ENCODE data around the gene DEFB108B. TPM values are rescaled to one million over a fixed set of nuclear protein-coding genes. Genes with fewer than 3 reads are reported as not detected.
"Not testable (repeated sequence)": the region's sequence is repeated elsewhere in the genome, so short reads cannot be mapped to it uniquely, and the experiment has no call there.

Gene DEFB108B
- total RNA-seq, 1 donor from 2014 or later, result not detected

DNA sequence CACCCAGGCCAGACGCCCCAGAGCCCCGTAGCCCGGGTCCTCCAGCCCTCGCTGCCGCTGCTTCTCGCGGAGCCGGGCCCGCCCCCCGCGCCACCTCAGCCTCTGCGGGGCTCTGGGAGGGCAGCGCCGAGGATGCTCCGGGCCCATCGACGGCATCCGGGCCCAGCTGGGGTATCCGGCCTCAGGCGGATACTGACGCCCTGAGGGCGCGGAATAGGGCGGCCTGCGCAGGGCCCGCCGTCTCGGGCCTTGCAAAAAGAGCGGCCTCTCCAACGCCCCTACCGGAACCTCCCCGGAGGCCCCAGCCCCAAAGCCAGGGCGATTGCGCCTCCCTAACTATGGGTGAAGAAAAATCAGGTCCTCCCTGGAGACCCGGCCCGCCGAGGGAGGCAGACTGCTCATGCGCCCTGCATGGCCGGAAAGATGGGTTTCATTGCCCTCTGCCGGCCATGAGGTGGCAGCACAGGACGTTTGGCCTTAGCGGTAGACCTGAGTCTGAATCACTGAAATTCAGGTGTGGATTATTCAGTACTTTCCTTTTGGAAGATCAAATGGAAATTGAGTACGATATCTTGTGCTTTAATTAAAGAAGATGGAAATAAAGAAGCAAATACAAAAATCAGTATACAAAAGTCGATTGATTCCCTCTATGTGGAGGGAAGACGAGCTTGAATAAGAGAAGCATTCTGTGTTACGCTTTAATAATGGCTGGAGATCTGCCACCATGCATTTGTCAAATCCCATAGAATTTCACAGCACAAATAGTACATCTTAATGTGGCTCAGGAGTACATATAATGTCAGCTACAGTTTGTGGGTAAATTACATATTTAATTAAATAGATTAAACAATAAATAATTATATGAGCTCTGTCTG is 19.3 kb upstream of the DEFB108B start:
- H3K9me3 ChIP-seq; H3K4me1 ChIP-seq; H3K27me3 ChIP-seq; intact Hi-C loops (cut with DNase I); H3K36me3 ChIP-seq: not testable (repeated sequence)
- peak in 1 of 2 donors; percentile 61 for DNase-seq (ENCODE audit: extremely low spot score in 2 of 2)
- H3K27ac ChIP-seq, result peak overlapping the region; percentile 61
- H3K4me3 ChIP-seq, result peak overlapping the region; percentile 38 to 60
- TF ChIP-seq, protein P1, sequence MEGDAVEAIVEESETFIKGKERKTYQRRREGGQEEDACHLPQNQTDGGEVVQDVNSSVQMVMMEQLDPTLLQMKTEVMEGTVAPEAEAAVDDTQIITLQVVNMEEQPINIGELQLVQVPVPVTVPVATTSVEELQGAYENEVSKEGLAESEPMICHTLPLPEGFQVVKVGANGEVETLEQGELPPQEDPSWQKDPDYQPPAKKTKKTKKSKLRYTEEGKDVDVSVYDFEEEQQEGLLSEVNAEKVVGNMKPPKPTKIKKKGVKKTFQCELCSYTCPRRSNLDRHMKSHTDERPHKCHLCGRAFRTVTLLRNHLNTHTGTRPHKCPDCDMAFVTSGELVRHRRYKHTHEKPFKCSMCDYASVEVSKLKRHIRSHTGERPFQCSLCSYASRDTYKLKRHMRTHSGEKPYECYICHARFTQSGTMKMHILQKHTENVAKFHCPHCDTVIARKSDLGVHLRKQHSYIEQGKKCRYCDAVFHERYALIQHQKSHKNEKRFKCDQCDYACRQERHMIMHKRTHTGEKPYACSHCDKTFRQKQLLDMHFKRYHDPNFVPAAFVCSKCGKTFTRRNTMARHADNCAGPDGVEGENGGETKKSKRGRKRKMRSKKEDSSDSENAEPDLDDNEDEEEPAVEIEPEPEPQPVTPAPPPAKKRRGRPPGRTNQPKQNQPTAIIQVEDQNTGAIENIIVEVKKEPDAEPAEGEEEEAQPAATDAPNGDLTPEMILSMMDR (IDR thresholded peaks at IDR 0.05), result peak; percentile 66 to 82 (median 69)
- peak in 1 of 2 donors; percentile 29 for TF ChIP-seq POLR2AphosphoS5 (IDR thresholded peaks at IDR 0.05; ENCODE audit: insufficient read depth in 1 of 2, low read depth in 1 of 2)

DNA sequence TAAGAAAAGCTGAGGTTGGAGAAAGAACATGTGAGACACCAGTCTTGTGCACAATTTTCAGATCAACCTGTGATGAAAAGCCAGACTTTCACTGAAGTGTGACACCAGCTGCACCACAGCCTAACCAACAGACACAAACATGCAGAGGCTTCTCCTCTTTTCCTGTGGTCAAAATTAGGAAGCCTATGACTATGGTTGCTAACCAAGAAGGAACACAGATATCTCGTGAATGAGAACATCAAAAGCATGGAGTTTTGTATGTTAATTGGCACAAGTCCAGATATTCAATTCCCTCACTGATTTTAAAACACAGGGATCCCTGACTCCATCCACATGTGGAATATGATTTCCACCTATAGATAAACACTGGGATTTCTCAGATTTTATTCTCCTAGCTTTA is 11.5 kb upstream of the DEFB108B start:
- DNase-seq (ENCODE audit: extremely low spot score in 2 of 2); intact Hi-C loops (cut with DNase I); H3K4me3 ChIP-seq; H3K9me3 ChIP-seq; H3K27ac ChIP-seq; H3K36me3 ChIP-seq; H3K27me3 ChIP-seq; H3K4me1 ChIP-seq: not testable (repeated sequence)

DNA sequence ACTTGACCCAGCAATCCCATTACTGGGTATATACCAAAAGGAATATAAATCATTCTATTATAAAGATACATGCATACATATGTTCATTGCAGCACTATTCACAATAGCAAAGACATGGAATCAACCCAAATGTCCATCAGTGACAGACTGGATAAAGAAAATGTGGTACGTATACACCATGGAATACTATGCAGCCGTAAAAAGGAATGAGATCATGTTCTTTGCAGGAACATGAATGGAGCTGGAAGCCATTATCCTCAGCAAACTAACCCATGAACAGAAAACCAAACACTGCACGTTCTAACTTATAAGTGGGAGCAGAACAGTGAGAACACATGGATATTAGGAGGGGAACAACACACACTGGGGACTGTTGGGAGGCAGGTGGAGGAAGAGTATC is 3.8 kb upstream of the DEFB108B start:
- intact Hi-C loops (cut with DNase I); H3K4me1 ChIP-seq; H3K4me3 ChIP-seq; DNase-seq (ENCODE audit: extremely low spot score in 2 of 2); H3K36me3 ChIP-seq; H3K9me3 ChIP-seq; H3K27ac ChIP-seq; H3K27me3 ChIP-seq: not testable (repeated sequence)

DNA sequence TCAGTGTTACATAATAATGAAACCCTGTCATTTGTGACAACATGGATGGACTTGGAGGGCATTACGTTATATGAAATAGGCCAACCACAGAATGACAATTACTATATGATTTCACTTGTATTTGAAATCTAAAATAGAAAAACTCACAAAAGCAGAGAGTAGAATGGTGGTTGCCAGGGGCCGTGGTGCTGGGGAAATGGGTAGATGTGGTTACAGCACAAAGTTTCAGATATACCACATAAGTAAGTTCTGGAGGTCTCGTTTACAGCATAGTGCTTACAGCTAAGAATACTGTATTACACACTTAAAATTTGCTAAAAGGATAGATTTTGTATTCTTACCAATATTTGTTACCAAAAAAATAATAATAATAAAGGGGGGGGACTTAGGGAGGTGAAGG is 3.3 kb upstream of the DEFB108B start:
- H3K36me3 ChIP-seq; H3K4me3 ChIP-seq; H3K27ac ChIP-seq; intact Hi-C loops (cut with DNase I); H3K4me1 ChIP-seq; DNase-seq (ENCODE audit: extremely low spot score in 2 of 2); H3K9me3 ChIP-seq; H3K27me3 ChIP-seq: not testable (repeated sequence)

DNA sequence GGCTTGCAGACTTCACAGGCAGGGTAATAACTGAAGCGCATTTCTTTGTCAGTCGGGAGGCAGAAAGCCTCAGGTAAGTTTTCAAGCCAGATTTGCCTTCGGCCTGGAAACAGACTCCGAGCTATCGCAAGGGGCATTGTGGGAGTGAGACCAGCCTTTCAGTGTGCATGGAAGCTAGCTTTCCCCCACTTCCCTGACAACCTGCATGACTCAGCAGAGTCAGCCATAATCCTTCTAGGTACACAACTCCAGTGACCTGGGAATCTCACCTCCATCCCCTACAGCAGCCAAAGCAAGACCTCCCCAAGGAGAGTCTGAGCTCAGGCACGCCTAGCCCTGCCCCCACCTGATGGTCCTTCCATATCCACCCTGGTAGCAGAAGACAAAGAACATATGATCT is 9.7 kb downstream of the DEFB108B start:
- not testable (repeated sequence) for H3K4me3 ChIP-seq

DNA sequence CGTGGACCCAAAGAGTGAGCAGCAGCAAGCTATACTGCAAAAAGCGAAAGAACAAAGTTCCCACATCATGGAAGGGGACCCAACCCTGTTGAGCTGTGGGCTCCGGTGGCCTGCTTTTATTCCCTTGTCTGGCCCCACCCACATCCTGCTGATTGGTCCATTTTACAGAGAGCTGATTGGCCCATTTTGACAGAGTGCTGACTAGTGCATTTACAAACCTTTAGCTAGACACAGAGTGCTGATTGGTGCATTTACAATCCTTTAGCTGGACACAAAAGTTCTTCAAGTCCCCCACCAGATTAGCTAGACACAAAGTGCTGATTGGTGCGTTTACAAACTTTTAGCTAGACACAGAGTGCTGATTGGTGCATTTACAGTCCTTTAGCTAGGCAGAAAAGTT is 10.4 kb downstream of the DEFB108B start:
- H3K4me3 ChIP-seq; H3K4me1 ChIP-seq; intact Hi-C loops (cut with DNase I); H3K9me3 ChIP-seq; H3K36me3 ChIP-seq; DNase-seq (ENCODE audit: extremely low spot score in 2 of 2); H3K27me3 ChIP-seq; H3K27ac ChIP-seq: not testable (repeated sequence)

More for the DNA sequence above, 9.7 kb downstream of the DEFB108B start:
- H3K27me3 ChIP-seq; H3K27ac ChIP-seq; H3K4me1 ChIP-seq; intact Hi-C loops (cut with DNase I); H3K36me3 ChIP-seq; H3K9me3 ChIP-seq; DNase-seq (ENCODE audit: extremely low spot score in 2 of 2): not testable (repeated sequence)

DNA sequence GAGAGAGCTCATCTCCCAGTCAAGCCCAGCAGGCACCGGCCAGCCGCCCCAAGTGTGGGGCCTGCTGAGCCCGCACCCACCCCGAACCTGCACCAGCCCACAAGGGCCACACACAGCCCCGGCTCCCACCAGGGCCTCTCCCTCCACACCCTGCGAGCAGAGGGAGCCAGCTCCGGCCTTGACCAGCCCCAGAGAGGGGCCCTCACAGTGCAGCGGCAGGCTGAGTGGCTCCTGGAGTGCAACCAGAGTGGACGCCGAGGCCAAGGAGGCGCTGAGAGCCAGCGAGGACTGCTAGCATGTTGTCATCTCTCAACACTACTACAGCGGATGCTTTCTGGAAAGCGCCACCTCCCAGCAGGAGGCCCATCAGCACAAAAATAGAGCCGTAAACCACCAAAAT is 10.9 kb downstream of the DEFB108B start:
- intact Hi-C loops (cut with DNase I), result no loop called here
- no peak overlapping the region for H3K4me3 ChIP-seq
- H3K36me3 ChIP-seq, result no peaks in the 10 kb centered on the region
- H3K27me3 ChIP-seq, result no peaks in the 10 kb centered on the region
- H3K27ac ChIP-seq, result no peak overlapping the region
- no peaks in the 10 kb centered on the region for H3K9me3 ChIP-seq
- TF ChIP-seq, protein P1 (IDR thresholded peaks at IDR 0.05), result no peak
- TF ChIP-seq POLR2A (IDR thresholded peaks at IDR 0.05), result no peak
- TF ChIP-seq POLR2AphosphoS5 (IDR thresholded peaks at IDR 0.05; ENCODE audit: insufficient read depth in 1 of 2, low read depth in 1 of 2), result no peak
- no peaks in the 10 kb centered on the region for H3K4me1 ChIP-seq
- no peak for DNase-seq (ENCODE audit: extremely low spot score in 2 of 2)

DNA sequence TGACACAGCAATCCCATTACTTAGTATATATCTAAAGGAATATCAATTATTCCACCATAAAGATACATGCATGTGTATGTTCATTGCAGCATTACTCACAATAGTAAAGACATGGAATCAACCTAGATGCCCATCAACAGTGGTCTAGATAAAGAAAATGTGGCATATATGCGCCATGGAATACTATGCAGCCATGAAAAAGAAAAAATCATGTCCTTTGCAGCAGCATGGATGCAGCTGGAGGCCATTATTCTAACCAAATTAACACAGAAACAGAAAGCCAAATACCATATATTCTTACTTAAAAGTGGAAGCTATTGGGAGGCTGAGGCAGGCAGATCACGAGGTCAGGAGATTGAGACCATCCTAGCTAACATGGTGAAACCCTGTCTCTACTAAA is 20.9 kb downstream of the DEFB108B start:
- H3K4me1 ChIP-seq; H3K36me3 ChIP-seq; H3K27ac ChIP-seq; H3K4me3 ChIP-seq; H3K9me3 ChIP-seq; intact Hi-C loops (cut with DNase I); H3K27me3 ChIP-seq; DNase-seq (ENCODE audit: extremely low spot score in 2 of 2): not testable (repeated sequence)

DNA sequence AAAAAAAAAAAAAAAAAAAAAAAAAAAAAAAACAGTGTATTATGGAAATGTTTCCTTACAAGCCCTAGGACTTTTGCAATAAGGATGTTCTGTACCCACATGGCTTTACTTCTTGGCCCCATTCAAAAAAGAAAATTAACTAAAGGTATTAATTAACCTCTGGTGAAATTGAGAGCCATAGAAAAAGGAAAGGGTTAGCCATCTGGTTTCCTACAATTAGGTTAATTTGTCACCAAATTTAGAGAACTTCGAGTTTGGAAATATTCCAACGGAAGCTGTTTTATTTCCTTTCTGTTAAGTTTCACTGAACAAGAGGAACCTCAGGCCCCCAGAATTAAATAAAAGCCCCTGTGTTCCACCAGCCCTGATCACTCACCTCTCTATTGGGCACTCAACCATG is 22.9 kb downstream of the DEFB108B start:
- H3K9me3 ChIP-seq; H3K4me3 ChIP-seq; H3K27ac ChIP-seq; DNase-seq (ENCODE audit: extremely low spot score in 2 of 2); H3K36me3 ChIP-seq; intact Hi-C loops (cut with DNase I); H3K27me3 ChIP-seq; H3K4me1 ChIP-seq: not testable (repeated sequence)

DNA sequence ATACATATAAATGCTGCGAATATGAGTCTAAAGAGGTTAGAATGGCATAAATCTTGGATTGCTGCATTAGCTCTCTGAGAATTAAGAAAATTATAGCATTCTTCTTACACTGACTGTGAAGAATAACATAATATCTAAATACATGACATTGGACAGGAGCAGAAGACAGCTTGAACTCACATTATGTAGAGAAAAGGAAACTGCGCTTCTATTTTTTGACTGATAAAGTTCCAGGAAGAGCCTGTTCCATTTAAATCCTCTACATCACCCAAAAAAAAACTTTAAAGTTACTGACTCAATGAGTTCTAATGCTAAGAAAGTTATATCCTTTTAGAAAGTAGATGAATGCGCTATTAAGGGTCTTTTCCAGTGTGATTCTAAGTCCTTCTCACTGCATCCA is 27.8 kb downstream of the DEFB108B start:
- H3K36me3 ChIP-seq; DNase-seq (ENCODE audit: extremely low spot score in 2 of 2); H3K4me3 ChIP-seq; H3K27ac ChIP-seq; H3K9me3 ChIP-seq; intact Hi-C loops (cut with DNase I); H3K4me1 ChIP-seq; H3K27me3 ChIP-seq: not testable (repeated sequence)

DNA sequence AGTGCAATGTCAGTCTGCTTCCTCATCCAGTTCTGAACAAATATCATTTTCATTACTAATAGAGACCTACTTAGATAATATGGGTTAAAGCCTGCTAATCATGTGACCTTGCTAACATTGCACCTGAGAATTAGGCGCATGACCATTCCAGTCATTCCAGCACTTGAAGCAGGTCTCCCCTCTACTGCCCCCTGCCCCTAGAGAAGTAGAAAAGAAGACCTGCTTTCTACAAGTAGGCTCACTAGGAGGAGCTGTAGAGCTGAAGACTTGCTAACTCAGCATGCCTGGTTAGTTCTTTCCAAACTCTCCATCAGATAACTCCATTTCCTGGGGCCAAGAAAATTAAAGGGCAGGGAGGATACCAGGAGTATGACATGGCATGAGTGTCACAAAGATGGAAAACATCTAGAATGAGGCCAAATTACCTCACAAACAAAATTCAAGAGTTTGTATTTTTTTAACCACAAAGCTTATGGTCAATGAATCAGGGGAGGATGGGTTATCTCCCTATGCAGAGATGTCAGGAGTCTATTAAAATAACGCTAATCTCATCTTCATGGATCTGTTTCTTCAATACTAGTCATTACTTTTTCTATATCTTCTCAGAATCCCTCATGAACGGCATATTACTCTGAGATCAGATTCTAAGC is 31.1 kb downstream of the DEFB108B start:
- H3K27ac ChIP-seq; H3K4me3 ChIP-seq; H3K4me1 ChIP-seq; H3K27me3 ChIP-seq; DNase-seq (ENCODE audit: extremely low spot score in 2 of 2); intact Hi-C loops (cut with DNase I); H3K9me3 ChIP-seq; H3K36me3 ChIP-seq: not testable (repeated sequence)
